Activated CD4-positive, alpha-beta T cell treated with anti-CD3 and anti-CD28 coated beads, Interleukin-2, Interleukin-6, amounts not matched to agents 100 ng/mL and 50 ng/mL, durations not matched to agents 16 hours and 8 hours (primary cell): Measurements from ENCODE around the gene GPR39.

ENCODE experiments used
- DNase-seq: peaks from one replicate; pipeline ENCODE4 v3.0.0-alpha.2; 2020

GPR39 gene

GRCh38 chr2:132607426-132608090 is 191.0 kb downstream of the GPR39 start:
- DNase-seq: no peak

DNA sequence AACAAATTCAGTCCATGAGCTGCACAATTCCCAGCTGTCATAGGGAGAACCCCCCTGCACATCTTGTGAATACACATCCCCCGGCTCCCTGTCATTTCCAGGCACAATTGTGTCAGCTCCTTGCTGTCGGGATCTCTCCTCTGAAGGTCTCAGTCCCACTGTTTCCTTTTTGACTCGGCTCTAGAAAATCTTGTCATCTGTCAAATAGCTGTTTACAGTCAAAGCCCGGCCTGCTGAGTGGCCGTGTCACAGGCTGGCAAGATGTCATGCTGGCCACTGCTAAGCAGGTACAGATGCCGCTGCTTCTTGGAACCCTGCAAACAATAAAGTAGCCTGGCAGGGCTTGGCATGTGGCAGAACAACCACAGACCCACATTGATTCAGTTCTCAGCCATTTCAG is 191.7 kb downstream of the GPR39 start:
- DNase-seq: no peak

DNA sequence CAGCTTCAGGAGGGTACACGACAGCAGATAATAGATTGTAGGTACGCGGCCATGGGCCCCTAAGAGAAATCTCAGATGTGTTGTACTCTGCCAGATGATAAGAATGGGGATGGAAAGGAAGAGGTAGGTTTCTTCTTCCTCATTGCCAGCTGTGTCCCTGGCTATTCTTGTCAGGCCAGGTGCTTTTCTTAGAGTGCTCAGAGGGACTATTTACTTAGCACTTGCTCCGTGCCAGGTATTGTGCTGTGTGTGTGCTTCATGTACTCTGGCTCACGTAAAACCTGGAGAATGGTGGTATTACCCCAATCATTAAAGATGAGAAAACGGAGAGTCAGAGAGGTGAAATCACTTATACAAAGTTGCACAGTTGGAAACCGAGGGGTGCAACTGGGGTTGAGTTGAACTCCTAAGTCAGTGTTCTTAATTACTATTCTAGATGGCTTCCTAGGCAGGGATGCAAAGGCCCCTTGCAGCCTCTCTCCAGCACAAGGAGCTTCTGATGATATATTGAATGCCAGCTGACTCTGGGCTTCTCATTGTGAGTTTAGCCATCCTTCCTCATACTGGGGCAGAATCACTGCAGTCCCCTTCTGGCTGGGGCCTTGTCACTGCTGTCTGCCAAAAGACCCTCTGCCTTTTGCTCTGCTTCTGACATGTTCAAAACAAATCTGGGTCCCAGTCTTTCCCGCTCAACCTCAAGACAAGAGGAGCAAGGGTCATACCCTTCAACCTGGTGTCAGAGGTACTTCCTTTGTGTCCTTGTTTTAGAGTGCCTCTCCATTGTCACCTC is 192.7 kb downstream of the GPR39 start:
- no peak for DNase-seq

GRCh38 chr2:132611719-132612118 is 195.1 kb downstream of the GPR39 start:
- no peak for DNase-seq

DNA sequence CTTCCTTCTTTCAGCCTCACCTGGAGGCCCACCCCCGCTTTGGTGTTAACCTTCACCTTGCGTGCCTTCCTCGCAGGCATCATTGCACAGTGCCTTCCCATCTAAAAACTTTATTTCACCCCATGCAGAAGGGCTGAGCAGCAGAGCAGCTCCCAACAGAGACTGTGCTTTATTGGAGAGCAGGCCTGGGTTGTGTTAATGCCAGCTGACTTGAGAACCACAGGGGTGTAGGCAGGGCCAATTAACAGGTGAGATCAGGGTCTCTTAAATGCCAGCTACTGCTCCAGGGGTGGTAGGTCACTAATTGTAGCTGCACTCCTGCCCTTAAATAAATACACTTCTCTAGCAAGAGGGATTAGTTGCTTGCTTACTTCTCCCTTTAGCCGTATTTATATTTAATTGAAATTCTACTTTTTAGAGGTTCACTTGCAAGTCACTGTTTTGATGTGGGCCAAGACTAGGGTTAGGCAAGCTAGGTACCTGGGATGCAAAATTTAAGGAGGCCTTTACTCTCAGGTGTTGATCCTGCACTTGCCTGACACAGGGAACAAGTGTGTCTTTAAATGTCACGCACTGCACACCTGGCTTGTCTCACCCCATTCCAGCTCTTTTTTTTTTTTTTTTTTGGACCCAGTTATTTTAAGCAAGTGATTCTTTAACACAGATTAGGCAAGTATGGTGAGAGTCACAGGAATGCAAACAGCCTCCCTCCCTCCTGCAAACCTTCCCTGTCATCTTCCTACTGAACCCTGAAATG is 198.9 kb downstream of the GPR39 start:
- DNase-seq: no peak

GRCh38 chr2:132617989-132618388 is 201.4 kb downstream of the GPR39 start:
- no peak for DNase-seq

GRCh38 chr2:132618734-132619133 is 202.1 kb downstream of the GPR39 start:
- DNase-seq: no peak

DNA sequence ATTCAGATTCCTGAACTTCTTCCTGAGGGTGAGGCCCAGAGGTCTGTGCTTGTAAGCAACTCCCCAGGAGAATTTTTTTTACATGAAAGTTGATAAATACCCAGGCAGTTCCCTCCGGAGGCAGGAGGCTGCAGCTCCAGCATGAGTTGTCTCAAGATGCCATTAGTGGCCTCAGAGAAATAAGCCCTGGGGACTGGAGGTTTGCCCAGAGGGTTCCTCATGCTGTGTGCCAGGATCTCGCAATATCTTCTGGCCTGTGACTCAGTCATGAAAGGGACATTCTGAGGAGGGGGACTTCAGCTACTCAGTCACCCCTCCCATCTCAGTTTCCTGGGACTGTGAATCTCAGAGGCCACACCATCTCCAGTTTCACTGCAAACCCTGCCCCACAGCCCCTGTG is 203.5 kb downstream of the GPR39 start:
- no peak for DNase-seq

GRCh38 chr2:132621131-132621875 is 204.7 kb downstream of the GPR39 start:
- DNase-seq: no peak

DNA sequence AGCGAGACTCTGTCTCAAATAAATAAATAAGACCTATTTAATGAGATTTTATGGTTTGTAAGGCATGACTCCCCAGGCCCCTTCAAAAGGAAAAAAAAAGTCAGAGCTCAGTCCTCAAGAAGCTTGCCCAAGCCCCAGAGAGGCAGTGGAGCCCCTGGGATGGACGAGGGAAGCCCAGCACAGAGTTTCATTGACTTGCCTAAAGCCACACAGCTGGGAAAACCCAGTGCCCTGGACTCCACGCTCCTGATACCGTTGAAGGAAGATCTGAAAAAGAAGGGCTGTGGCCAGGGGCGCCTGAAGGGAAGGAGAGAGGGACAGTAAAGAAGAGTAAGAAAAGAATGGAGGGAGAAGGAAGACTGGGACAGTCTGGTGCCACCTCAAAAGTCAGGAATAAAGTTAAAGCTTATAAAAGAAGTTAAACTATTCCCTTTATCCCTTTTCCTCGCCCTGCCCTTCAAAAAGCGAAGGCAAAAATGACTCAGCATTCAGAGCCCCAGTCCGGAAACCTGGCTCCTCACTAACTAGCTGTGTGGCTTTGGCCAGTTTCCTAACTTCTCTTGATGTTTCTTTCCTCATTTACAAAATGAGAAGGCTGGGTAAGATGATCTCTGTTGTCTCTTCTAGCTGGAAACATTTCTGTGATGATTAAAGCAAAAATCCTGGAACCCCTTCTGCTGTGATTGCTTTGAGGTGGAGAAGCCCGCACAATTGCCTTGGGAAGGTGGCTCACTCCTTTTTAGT is 206.7 kb downstream of the GPR39 start:
- DNase-seq: no peak

GRCh38 chr2:132627536-132627935 is 210.9 kb downstream of the GPR39 start:
- no peak for DNase-seq

GRCh38 chr2:132632000-132632649 is 215.5 kb downstream of the GPR39 start:
- DNase-seq: no peak

DNA sequence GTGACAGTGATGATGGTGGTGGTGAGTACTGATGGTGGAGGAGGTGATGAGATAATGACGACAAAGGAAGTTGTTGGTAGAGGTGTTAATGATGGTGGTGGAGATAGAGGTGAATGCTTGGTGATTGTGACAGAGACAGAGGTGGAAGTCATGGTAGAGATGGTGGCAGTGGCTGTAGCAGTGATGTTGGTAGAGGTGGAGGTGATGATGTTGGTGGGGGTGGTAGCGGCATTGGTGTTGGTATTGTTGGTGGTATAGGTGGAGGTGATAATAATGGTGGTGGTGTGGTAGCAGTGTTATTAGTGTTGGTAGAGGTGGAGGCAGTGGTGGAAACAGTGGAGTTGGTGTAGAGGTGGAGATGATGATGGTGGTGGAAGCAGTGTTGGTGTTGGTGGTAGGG is 217.0 kb downstream of the GPR39 start:
- DNase-seq: no peak

DNA sequence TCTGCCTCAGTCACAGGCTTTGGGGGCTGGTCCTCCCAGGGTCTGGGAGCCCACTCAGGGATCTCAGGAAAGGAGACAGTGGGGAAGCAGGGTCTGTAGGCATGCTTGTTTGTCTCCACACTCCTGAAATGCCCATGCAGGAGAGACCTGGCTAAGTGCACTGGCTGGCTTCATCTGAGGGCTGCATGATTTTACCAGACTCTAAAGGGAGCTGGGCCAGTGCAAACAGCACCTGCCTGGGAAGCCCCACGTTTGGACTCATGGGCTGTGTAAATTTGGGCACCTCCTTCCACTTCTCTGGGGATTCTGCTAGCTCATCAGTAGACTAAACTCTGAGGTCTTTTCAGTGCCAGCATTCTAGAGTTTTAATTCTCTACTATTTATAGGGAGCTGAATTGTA is 219.7 kb downstream of the GPR39 start:
- DNase-seq: no peak

- DNase-seq: no peak
Measured at GRCh38 chr2:132638313-132639040, 221.9 kb downstream of the GPR39 start.

DNA sequence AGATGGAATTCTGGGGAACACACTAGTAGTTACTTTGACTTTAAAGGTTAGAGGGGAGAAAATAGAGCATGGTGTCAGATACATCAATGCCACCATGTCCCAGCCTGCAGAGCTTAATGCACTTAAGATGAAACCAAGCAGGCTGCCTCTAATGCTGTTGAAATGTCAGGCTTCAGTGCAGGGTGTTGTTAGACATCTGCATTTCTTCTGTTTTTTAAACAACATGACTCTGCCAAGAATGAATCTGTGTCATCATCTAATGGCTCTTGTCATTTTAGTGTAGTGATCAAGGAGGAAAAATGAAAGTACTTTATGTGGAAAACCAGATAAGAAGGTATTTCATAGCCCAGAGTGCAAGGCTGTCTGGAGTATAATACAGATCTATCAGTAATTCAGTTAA is 223.5 kb downstream of the GPR39 start:
- DNase-seq: no peak

DNA sequence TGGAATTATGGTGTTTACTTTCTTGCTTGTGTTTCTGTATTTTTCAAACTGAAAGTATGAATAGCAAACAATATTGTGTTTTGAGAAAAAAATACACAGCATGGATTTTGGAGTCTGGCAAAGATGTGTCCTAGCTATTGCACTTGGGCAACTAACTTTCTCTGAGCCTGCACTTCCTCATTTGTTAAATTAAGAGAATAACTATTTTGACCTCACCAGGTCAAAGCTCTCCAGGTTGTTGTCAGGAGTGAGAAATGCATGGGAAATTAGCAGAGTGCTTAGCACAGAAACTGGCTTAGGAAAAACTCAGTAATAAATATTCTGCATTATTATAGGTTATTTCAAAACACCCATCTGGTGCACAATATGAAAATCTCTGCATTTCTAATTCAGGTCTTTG is 225.2 kb downstream of the GPR39 start:
- DNase-seq: no peak

DNA sequence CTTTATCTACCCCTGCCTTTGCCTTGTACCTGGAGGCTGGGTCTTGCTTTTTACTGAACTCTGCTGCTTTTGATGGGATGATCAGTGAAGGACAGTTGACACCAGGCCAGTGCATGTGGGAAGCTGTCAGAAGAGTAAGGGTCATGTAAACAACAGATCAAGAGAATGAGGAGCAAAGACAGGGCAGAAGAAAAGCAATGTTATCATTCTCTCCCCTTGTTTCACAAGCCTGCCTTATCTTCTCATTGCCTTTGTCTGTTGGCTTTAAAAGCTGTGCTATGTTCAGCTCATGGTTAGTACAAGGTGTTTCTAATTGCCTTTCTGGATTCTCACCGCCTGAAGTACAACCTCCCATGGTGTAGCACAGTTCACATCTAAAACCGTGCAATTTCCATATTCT is 225.8 kb downstream of the GPR39 start:
- no peak for DNase-seq

- no peak for DNase-seq
Measured at GRCh38 chr2:132645176-132645575, 228.6 kb downstream of the GPR39 start.

DNA sequence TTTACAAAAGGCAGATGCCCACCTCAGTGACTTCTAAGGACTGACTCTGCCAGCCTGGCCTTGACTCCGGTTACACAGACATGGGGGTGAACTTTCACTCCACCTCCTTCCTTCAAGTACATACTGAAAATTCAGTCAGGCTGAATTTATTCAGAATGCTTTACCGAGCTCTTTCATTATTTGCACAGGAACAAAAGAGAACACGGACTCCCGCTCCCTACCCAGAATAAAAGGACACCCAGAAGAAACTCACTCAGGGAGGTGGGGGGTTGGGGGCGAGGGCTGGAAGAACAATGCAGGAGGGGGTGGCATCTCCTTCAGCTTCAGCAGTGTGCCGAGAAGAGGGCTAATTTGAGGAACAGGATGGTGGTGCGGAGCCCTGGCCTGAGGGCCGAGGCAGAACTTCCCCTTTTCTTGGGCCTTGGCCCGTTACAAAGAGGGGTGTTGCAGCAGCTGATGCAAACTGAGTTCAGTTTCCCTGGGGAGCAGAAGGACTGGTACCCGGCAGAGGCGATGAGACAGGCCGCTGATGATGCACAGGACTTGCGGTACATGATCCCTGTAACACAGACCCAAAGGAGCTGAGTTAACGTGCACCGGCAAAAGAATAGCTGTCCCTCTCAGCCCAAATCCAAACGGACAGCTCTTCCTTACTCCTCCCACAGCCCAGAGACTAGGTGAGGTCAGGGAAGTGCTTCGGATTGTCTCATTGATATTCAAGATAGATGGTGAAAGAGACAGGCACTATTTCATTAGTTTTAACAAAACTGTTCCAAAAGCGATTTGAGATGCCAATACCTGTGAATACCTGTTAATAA is 229.3 kb downstream of the GPR39 start:
- no peak for DNase-seq
